HepG2 (cell line): Measurements from ENCODE around the gene PTH2. TPM values are rescaled to one million over a fixed set of nuclear protein-coding genes. Genes with fewer than 3 reads are reported as not detected.

Experiments
- ATF5 ChIP-seq: sonication (generic); formaldehyde crosslinking; IDR thresholded peaks from 2 replicates; pipeline ENCODE4 v1.4.0; 2020; ENCODE audit warnings: mild to moderate bottlenecking, low read depth, missing genetic modification reagents
- MAFG ChIP-seq: sonication (generic); formaldehyde crosslinking; IDR thresholded peaks from 2 replicates; pipeline ENCODE4 v1.5.1; 2020; ENCODE audit warnings: mild to moderate bottlenecking, missing genetic modification reagents
- MEIS1 ChIP-seq: sonication (generic); formaldehyde crosslinking; IDR thresholded peaks from 2 replicates; pipeline ENCODE4 v1.9.0; 2021; ENCODE audit warnings: mild to moderate bottlenecking, missing genetic modification reagents, moderate library complexity, borderline replicate concordance
- NFRKB ChIP-seq: fragments of 450-650 bp; IDR thresholded peaks from 2 replicates; pipeline ENCODE4 v1.6.1; 2017
- RXRB ChIP-seq: IDR thresholded peaks from 2 replicates; pipeline ENCODE4 v1.6.1; 2016; ENCODE audit warnings: borderline replicate concordance, missing genetic modification reagents, missing compliant biosample characterization
- SMYD3 ChIP-seq: sonication (generic); formaldehyde crosslinking; IDR thresholded peaks from 2 replicates; pipeline ENCODE4 v1.8.1; 2023; ENCODE audit warnings: mild to moderate bottlenecking, missing genetic modification reagents
- SRSF4 ChIP-seq: fragments of 200-400 bp; formaldehyde crosslinking; IDR thresholded peaks from one replicate; pipeline ENCODE4 v1.6.1; 2018; ENCODE audit warnings: mild to moderate bottlenecking, low read depth, low read length, moderate library complexity; ENCODE audit not compliant: poor library complexity, severe bottlenecking
- ZFP37 ChIP-seq: sonication (generic); formaldehyde crosslinking; IDR thresholded peaks from 2 replicates; pipeline ENCODE4 v1.4.0; 2020; ENCODE audit warnings: missing genetic modification reagents, borderline replicate concordance
- ZHX1 ChIP-seq: sonication (generic); formaldehyde crosslinking; IDR thresholded peaks from 2 replicates; pipeline ENCODE4 v1.8.1; 2022; ENCODE audit warnings: low read depth, mild to moderate bottlenecking, missing genetic modification reagents
- ZKSCAN8 ChIP-seq: IDR thresholded peaks from 2 replicates; pipeline ENCODE4 v1.6.1; 2016; ENCODE audit warnings: borderline replicate concordance, missing genetic modification reagents, missing compliant biosample characterization
- ZMAT3 ChIP-seq: sonication (generic); formaldehyde crosslinking; conservative IDR thresholded peaks from 2 replicates; pipeline ENCODE4 v1.7.0; 2021; ENCODE audit warnings: missing genetic modification reagents
- ZNF12 ChIP-seq: sonication (generic); formaldehyde crosslinking; IDR thresholded peaks from 2 replicates; pipeline ENCODE4 v1.5.0; 2020; ENCODE audit warnings: missing genetic modification reagents
- ZNF225 ChIP-seq: sonication (generic); formaldehyde crosslinking; IDR thresholded peaks from 2 replicates; pipeline ENCODE4 v1.4.0; 2020; ENCODE audit warnings: mild to moderate bottlenecking, missing genetic modification reagents
- ZNF235 ChIP-seq: sonication (generic); formaldehyde crosslinking; IDR thresholded peaks from 2 replicates; pipeline ENCODE4 v1.8.1; 2023; ENCODE audit warnings: mild to moderate bottlenecking, missing genetic modification reagents, borderline replicate concordance
- ZNF770 ChIP-seq: sonication (generic); formaldehyde crosslinking; IDR thresholded peaks from 2 replicates; pipeline ENCODE4 v1.5.0; 2020; ENCODE audit warnings: mild to moderate bottlenecking, missing genetic modification reagents
- polyA plus RNA-seq, 8 experiments: library from polyadenylated mRNA; depleted of rRNA in 3 of 8; stranded (reverse) in 7 of 8; unstranded in 1 of 8; fragments of >200 nt; fragmentation: Illumina TruSeq in 4 of 8; extraction: Trizol in 4 of 8; gene quantifications; 2 replicates each; pipeline versions ENCODE4 v1.2.1 to v1.2.3, GENCODE V29; 2011 to 2016; ENCODE audit warnings: low read depth in 4 of 8, missing spikeins in 1 of 8, mixed read lengths in 1 of 8; ENCODE audit not compliant: insufficient read depth in 1 of 8
- total RNA-seq, 5 experiments: library from RNA; depleted of rRNA; stranded (reverse); fragments of >200 nt; fragmentation: Illumina TruSeq; extraction: Trizol; gene quantifications; 2 replicates each; pipeline ENCODE4 v1.2.3, GENCODE V29; 2016; ENCODE audit warnings: low read depth in 1 of 5
- TF ChIP-seq, protein P1 (sequence below): sonication (generic); formaldehyde crosslinking; IDR thresholded peaks from 2 replicates; pipeline ENCODE4 v1.5.0; 2020; ENCODE audit warnings: missing genetic modification reagents
- TF ChIP-seq, protein P2 (sequence below): sonication (generic); formaldehyde crosslinking; IDR thresholded peaks from 2 replicates; pipeline ENCODE4 v1.5.0; 2020; ENCODE audit warnings: missing genetic modification reagents

PTH2 gene
- total and polyA plus RNA-seq, 2 of the 13 experiments (the other 11 are each of a cell fraction or from before 2014, with no cell fraction given): not detected

GRCh38 chr19:49443366-49444099, 20.3 kb upstream of the PTH2 start (continued):
- TF ChIP-seq MAFG (CRISPR knock-in tag) (no peak), ZNF770 (peak; percentile 44; the same call in 1 of the 2 replicates), ZNF225 (no peak), ZMAT3 (no peak), ZNF12 (CRISPR knock-in tag) (no peak), SMYD3 (no peak), ATF5 (no peak), ZHX1 (CRISPR knock-in tag) (0 out of 2 replicates have a peak, but pooled peaks have one; percentile 39), SRSF4 (no peak), ZFP37 (CRISPR knock-in tag) (no peak), NFRKB (no peak), RXRB (CRISPR knock-in tag) (0 out of 2 replicates have a peak, but pooled peaks have one; percentile 30), MEIS1 (CRISPR knock-in tag) (peak; percentile 75), ZNF235 (CRISPR knock-in tag) (no peak), ZKSCAN8 (CRISPR knock-in tag) (0 out of 2 replicates have a peak, but pooled peaks have one; percentile 62)
- TF ChIP-seq, protein P1, sequence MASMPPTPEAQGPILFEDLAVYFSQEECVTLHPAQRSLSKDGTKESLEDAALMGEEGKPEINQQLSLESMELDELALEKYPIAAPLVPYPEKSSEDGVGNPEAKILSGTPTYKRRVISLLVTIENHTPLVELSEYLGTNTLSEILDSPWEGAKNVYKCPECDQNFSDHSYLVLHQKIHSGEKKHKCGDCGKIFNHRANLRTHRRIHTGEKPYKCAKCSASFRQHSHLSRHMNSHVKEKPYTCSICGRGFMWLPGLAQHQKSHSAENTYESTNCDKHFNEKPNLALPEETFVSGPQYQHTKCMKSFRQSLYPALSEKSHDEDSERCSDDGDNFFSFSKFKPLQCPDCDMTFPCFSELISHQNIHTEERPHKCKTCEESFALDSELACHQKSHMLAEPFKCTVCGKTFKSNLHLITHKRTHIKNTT (CRISPR knock-in tag): peak; percentile 96; the same call in 1 of the 2 replicates
- TF ChIP-seq, protein P2, sequence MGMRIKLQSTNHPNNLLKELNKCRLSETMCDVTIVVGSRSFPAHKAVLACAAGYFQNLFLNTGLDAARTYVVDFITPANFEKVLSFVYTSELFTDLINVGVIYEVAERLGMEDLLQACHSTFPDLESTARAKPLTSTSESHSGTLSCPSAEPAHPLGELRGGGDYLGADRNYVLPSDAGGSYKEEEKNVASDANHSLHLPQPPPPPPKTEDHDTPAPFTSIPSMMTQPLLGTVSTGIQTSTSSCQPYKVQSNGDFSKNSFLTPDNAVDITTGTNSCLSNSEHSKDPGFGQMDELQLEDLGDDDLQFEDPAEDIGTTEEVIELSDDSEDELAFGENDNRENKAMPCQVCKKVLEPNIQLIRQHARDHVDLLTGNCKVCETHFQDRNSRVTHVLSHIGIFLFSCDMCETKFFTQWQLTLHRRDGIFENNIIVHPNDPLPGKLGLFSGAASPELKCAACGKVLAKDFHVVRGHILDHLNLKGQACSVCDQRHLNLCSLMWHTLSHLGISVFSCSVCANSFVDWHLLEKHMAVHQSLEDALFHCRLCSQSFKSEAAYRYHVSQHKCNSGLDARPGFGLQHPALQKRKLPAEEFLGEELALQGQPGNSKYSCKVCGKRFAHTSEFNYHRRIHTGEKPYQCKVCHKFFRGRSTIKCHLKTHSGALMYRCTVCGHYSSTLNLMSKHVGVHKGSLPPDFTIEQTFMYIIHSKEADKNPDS (CRISPR knock-in tag): peak; percentile 31; the same call in 1 of the 2 replicates
